ENCODE results near the gene SLC22A31. TPM values are rescaled to one million over a fixed set of nuclear protein-coding genes. Genes with fewer than 3 reads are reported as not detected.

SLC22A31 gene
- total RNA-seq, 1 experiment from 2014 or later = 53.7 TPM

DNA sequence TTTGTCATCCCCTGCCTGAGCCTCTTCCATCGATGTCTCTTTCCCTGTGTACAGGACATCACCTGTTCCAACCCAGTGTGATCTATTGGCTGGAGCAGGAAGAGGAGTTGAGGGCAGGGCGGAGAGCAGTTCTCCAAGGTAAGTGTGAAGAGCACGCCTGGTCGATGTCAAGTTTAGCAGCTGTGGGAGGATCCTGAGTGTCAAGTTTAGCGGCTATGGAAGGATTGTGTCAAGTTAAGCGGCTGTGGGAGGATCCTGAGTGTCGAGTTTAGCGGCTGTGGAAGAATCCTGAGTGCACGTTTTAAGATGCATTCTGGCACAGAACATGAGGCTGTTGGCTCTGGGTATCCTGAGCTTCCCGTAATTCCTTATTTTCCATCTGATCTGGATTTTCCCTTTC lies 24.3 kb upstream of the SLC22A31 start (continued):
- TF ChIP-seq TCF7L2 (IDR thresholded peaks at IDR 0.05; ENCODE audit: borderline replicate concordance, extremely low read depth, insufficient read depth, insufficient read length) (no peak), FOSL1 (IDR thresholded peaks at IDR 0.05; ENCODE audit: low read depth) (no peak), ZFX (IDR thresholded peaks at IDR 0.05) (no peak), ZNF274 (IDR thresholded peaks at IDR 0.05; ENCODE audit: low read depth, low read length) (no peak)

DNA sequence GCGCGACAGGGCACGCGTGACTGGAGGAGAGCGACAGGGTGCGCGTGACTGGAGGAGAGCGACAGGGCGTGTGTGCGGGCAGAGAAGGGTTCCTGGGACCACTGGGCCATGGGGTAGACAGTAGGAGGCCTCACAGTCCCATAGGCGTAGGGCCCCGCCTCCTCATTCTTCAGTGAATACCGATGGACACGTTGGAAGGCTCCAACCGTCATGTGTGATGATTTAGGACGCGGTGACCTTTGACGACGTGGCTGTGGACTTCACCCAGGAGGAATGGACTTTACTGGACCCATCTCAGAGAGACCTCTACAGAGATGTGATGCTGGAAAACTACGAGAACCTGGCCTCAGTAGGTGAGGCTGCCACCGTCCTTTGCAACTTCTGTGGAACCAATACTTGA lies 22.6 kb upstream of the SLC22A31 start:
- Histone ChIP-seq H2AFZ (ENCODE audit: low read depth, low read length, poor library complexity, severe bottlenecking) (no peak overlapping the region), H3K27ac (ENCODE audit: low read depth, low read length) (no peak overlapping the region), H3K36me3 (ENCODE audit: control insufficient read depth in 1 of 2, insufficient read depth in 2 of 2, low read length in 2 of 2) (peaks cover 29 to 35% of the 10 kb centered on the region in 2 experiments), H3K4me2 (ENCODE audit: low read length) (no peak overlapping the region), H3K9ac (ENCODE audit: low read length) (no peak overlapping the region), H4K20me1 (ENCODE audit: insufficient read depth) (no peaks in the 10 kb centered on the region), H3K9me3 (ENCODE audit: control insufficient read depth in 1 of 2, insufficient read depth in 1 of 2, low read depth in 1 of 2, low read length in 2 of 2) (peaks cover 0 to 13% of the 10 kb centered on the region in 2 experiments; a peak in 1 of 4 replicates), H3K4me3 (replicated peaks in 1 of 2; ENCODE audit: low read depth in 1 of 2, low read length in 2 of 2) (no peak overlapping the region), H3K9me2 (ENCODE audit: insufficient read depth) (no peaks in the 10 kb centered on the region), H3K79me2 (ENCODE audit: insufficient read depth, low read length) (peaks cover 22% of the 10 kb centered on the region), H3K27me3 (ENCODE audit: insufficient read depth, low read length) (no peaks in the 10 kb centered on the region), H3K4me1 (ENCODE audit: control insufficient read depth in 1 of 2, insufficient read depth in 2 of 2, low read length in 2 of 2) (peaks cover 0 to 3% of the 10 kb centered on the region in 2 experiments; a peak in 2 of 4 replicates)
- RAD21 ChIA-PET (ENCODE audit: low non-redundant PET in 1 of 2, low total read pairs in 2 of 2, uncharacterized antibody in 2 of 2, unreplicated experiment in 2 of 2) = no interaction called here
- DNase-seq (ENCODE audit: low read depth, low spot score) = no peak
- BruUV-seq (replicated peaks) = no TSS peak
- POLR2A ChIA-PET = no interaction called here
- CTCF ChIA-PET = no interaction called here
- intact Hi-C loops (cut with micrococcal nuclease) = no loop called here
- ATAC-seq = no peak
- TF ChIP-seq SP1 (IDR thresholded peaks at IDR 0.05; ENCODE audit: low read depth) (no peak), ELF1 (IDR thresholded peaks at IDR 0.05; ENCODE audit: borderline replicate concordance, low read depth) (no peak), RAD21 (IDR thresholded peaks at IDR 0.05; ENCODE audit: low read depth) (no peak), POLR2AphosphoS5 (IDR thresholded peaks at IDR 0.05; ENCODE audit: low read depth, low read length) (no peak)
- TF ChIP-seq, protein P1, sequence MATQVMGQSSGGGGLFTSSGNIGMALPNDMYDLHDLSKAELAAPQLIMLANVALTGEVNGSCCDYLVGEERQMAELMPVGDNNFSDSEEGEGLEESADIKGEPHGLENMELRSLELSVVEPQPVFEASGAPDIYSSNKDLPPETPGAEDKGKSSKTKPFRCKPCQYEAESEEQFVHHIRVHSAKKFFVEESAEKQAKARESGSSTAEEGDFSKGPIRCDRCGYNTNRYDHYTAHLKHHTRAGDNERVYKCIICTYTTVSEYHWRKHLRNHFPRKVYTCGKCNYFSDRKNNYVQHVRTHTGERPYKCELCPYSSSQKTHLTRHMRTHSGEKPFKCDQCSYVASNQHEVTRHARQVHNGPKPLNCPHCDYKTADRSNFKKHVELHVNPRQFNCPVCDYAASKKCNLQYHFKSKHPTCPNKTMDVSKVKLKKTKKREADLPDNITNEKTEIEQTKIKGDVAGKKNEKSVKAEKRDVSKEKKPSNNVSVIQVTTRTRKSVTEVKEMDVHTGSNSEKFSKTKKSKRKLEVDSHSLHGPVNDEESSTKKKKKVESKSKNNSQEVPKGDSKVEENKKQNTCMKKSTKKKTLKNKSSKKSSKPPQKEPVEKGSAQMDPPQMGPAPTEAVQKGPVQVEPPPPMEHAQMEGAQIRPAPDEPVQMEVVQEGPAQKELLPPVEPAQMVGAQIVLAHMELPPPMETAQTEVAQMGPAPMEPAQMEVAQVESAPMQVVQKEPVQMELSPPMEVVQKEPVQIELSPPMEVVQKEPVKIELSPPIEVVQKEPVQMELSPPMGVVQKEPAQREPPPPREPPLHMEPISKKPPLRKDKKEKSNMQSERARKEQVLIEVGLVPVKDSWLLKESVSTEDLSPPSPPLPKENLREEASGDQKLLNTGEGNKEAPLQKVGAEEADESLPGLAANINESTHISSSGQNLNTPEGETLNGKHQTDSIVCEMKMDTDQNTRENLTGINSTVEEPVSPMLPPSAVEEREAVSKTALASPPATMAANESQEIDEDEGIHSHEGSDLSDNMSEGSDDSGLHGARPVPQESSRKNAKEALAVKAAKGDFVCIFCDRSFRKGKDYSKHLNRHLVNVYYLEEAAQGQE (IDR thresholded peaks at IDR 0.05; ENCODE audit: low read depth) = no peak

Measured in HCT116 (cell line).